AG04450 (cell line): ENCODE measurements around the gene DROSHA. TPM values are rescaled to one million over a fixed set of nuclear protein-coding genes. Genes with fewer than 3 reads are reported as not detected.

Experiments
- CTCF ChIA-PET: fragments of 300-600, 350-600 bp; formaldehyde crosslinking; extraction: SDS; loops from one replicate; lab custom pipeline; 2022; ENCODE audit warnings: antibody characterized with exemption, inconsistent platforms; lab: Charles Lee
- POLR2A ChIA-PET: fragments of 350-600 bp; formaldehyde crosslinking; extraction: SDS; loops from one replicate; lab custom pipeline; 2021; ENCODE audit warnings: antibody characterized with exemption, inconsistent platforms; lab: Yijun Ruan, JAX
- DNase-seq: peaks from one replicate; pipeline ENCODE4 v3.0.0-alpha.2; 2011; ENCODE audit warnings: low read depth, low spot score
- H3K27ac ChIP-seq: one replicate; pipeline ENCODE4 v1.5.1; 2012; ENCODE audit warnings: low read depth, low read length, control low read depth
- H3K27me3 ChIP-seq: one replicate; pipeline ENCODE4 v1.6.0; 2012; ENCODE audit warnings: low read length; ENCODE audit not compliant: control insufficient read depth, insufficient read depth
- H3K4me3 ChIP-seq: 2 replicates; pipeline ENCODE4 v1.5.1; 2011; ENCODE audit warnings: mild to moderate bottlenecking, low read depth, low read length, control low read depth
- H3K9me3 ChIP-seq: 2 replicates; pipeline ENCODE4 v1.5.1; 2012; ENCODE audit warnings: low read length; ENCODE audit not compliant: control insufficient read depth, insufficient read depth
- CTCF ChIP-seq: IDR thresholded peaks from 2 replicates; pipeline ENCODE4 v1.5.1; 2011; ENCODE audit warnings: low read depth, low read length, control low read depth, inconsistent platforms
- polyA plus RNA-seq: library from polyadenylated mRNA; depleted of rRNA; stranded (reverse); fragments of >200 nt; gene quantifications from 2 replicates; pipeline ENCODE4 v1.2.3, GENCODE V29; 2011

Gene DROSHA
- polyA plus RNA-seq, 1 experiment: 65.0 TPM

- TF ChIP-seq CTCF: no peak
- Histone ChIP-seq H3K4me3 (no peak overlapping the region), H3K27ac (no peak overlapping the region), H3K9me3 (no peaks in the 10 kb centered on the region), H3K27me3 (no peaks in the 10 kb centered on the region)
- ChIA-PET POLR2A (interaction anchor here (0.7 kb wide), 1 partner anchor 669 kb away, joined by 3 read pairs; no protein-coding TSS in a partner anchor), CTCF (interaction anchor here (0.7 to 1.9 kb wide), 3 partner anchors 87 to 254 kb away, joined by 3 to 5 read pairs (median 5); no protein-coding TSS in a partner anchor)
- no peak for DNase-seq
Observed at GRCh38 chr5:31485376-31486207, 46.3 kb downstream of the DROSHA start.

DNA sequence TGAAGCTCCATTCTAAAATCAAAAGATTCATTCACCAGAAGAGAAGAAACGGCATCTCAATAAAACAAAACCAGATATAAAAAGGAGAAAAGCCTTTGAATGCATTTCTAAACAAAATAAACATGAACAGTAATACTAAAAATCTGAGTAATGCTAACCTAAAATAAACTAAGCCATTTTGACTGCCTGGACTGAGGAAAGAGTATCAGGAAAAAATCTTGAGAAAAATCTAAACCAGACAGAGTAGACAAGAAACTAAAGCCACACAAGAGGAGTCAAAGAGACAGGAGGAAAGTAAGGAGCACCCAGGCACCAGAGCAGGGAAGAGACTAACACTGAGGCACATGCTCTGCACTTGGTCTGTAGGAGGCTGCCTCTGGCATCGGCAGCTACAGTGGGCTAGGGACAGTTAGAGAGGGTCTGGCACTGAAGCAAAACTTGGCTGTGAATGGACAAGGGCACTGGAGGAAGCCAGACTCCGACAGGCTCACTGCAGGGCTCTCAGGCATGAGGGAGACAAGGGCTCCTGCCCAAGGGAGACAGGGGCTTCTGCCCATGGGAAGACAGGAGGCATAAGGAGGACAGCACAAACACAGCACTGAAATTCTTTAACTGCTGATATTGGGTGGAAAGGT is 50.2 kb downstream of the DROSHA start:
- POLR2A ChIA-PET: no interaction called here
- Histone ChIP-seq H3K4me3 (peak overlapping the region; percentile 20; the same call in 1 of the 2 replicates), H3K9me3 (no peaks in the 10 kb centered on the region), H3K27ac (peak overlapping the region; percentile 80), H3K27me3 (no peaks in the 10 kb centered on the region)
- no peak for TF ChIP-seq CTCF
- CTCF ChIA-PET: interaction anchor here (1.5 kb wide), 1 partner anchor 11 kb away, joined by 3 read pairs; no protein-coding TSS in a partner anchor
- no peak for DNase-seq

DNA sequence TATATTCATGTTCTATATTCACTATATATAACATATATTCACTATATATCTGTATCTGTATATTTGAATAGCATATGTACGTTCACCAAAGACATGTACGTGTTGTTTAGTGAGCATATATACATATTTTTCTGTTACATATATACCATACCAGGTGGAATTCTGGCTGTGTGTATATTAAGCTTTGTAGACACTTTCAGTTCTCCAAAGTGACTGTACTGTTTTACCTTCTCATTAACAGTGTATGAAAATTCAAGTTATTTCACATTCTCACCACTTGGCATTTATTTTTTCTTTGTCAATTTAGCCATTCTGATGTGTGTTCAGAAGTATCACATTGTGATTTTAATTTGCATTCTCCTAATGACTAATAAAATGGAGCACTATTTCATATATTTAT is 52.2 kb downstream of the DROSHA start:
- Histone ChIP-seq H3K27me3 (no peaks in the 10 kb centered on the region), H3K27ac (no peak overlapping the region), H3K4me3 (no peak overlapping the region), H3K9me3 (no peaks in the 10 kb centered on the region)
- no peak for TF ChIP-seq CTCF
- ChIA-PET CTCF (no interaction called here), POLR2A (no interaction called here)
- no peak for DNase-seq

DNA sequence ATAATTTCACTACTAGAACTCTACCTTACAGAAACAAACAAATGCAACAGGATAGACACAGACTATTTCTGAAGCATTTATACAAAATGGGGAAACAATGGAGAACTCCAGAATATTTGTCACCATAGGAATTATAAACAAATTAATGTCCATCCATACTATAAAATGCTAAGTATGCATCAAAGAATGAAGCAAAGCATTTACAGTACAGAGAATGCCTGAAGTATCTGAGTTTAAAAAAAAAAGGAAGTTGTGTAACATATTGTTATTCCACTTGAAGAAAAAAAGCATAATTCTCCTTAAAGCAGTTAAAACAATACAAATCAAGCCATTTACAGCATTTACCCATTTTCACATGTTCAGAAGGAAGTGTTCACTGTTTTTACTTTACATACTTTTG is 53.0 kb downstream of the DROSHA start:
- POLR2A ChIA-PET: no interaction called here
- CTCF ChIA-PET: no interaction called here

More for the DNA sequence above, 53.0 kb downstream of the DROSHA start:
- Histone ChIP-seq H3K9me3 (no peaks in the 10 kb centered on the region), H3K27me3 (no peaks in the 10 kb centered on the region), H3K27ac (no peak overlapping the region), H3K4me3 (no peak overlapping the region)
- DNase-seq: no peak
- TF ChIP-seq CTCF: no peak
